Choroid plexus epithelial cell (primary cell): ENCODE measurements around the gene KLHDC7A.

Experiments used
- DNase-seq: peaks from one replicate; pipeline ENCODE4 v3.0.0-alpha.2; 2010; ENCODE audit warnings: low read depth
- H3K4me3 ChIP-seq: 2 replicates; pipeline ENCODE4 v1.5.1; 2011; ENCODE audit warnings: low read depth, mild to moderate bottlenecking, control low read depth, low read length, moderate library complexity
- CTCF ChIP-seq: conservative IDR thresholded peaks from 2 replicates; pipeline ENCODE4 v1.5.1; 2011; ENCODE audit warnings: low read depth, mild to moderate bottlenecking, control low read depth, inconsistent platforms, low read length, moderate library complexity

Gene KLHDC7A

GRCh38 chr1:18482721-18483425, 2.1 kb downstream of the KLHDC7A start:
- DNase-seq = no peak
- no peak for TF ChIP-seq CTCF
- H3K4me3 ChIP-seq = no peak overlapping the region

GRCh38 chr1:18484276-18484675, 3.5 kb downstream of the KLHDC7A start:
- DNase-seq = no peak
- H3K4me3 ChIP-seq = no peak overlapping the region
- no peak for TF ChIP-seq CTCF

GRCh38 chr1:18484721-18485120, 4.0 kb downstream of the KLHDC7A start:
- DNase-seq = no peak
- no peak overlapping the region for H3K4me3 ChIP-seq
- no peak for TF ChIP-seq CTCF

- DNase-seq = no peak
- H3K4me3 ChIP-seq = no peak overlapping the region
- TF ChIP-seq CTCF = no peak
Measured at GRCh38 chr1:18485227-18485626, 4.5 kb downstream of the KLHDC7A start.

GRCh38 chr1:18486195-18486594, 5.5 kb downstream of the KLHDC7A start:
- TF ChIP-seq CTCF = no peak
- H3K4me3 ChIP-seq = no peak overlapping the region
- no peak for DNase-seq

- H3K4me3 ChIP-seq = no peak overlapping the region
- no peak for TF ChIP-seq CTCF
- no peak for DNase-seq
Measured at GRCh38 chr1:18489417-18490143, 8.8 kb downstream of the KLHDC7A start.

GRCh38 chr1:18491168-18491567, 10.4 kb downstream of the KLHDC7A start:
- no peak overlapping the region for H3K4me3 ChIP-seq
- no peak for DNase-seq
- TF ChIP-seq CTCF = no peak
